ENCODE data around the gene BACH2. TPM values are rescaled to one million over a fixed set of nuclear protein-coding genes. Genes with fewer than 3 reads are reported as not detected.

BACH2 gene
- total RNA-seq, 1 donor from 2014 or later = 2.1 TPM

DNA sequence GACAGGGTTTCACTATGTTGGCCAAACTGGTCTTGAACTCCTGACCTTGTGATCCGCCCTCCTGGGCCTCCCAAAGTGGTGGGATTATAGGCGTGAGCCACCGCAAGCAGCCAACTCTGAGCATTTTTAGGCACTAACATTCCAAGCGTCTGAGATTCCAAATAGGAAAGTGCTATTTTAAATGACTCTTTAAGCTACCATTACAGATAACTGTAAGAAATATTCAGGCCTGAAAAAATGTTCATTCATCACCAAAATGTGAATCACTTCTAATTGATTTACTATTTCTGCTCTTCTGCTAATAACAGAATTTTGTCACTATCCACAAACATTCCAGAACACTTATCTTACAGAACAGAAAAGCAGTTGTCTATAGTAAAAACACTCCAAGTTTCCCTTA is 106.5 kb downstream of the BACH2 start:
- FAIRE-seq (no peak), DNase-seq (ENCODE audit: low read depth) (no peak)
- H3K27me3 ChIP-seq (ENCODE audit: control insufficient read depth, insufficient read depth, low read length) = no peaks in the 10 kb centered on the region
- no peak for TF ChIP-seq CTCF (IDR thresholded peaks at IDR 0.05; ENCODE audit: insufficient read depth, low read length, severe bottlenecking)
- H3K4me3 ChIP-seq (ENCODE audit: low read depth, low read length) = no peak overlapping the region
- H3K36me3 ChIP-seq (ENCODE audit: control insufficient read depth, insufficient read depth, low read length) = no peaks in the 10 kb centered on the region

DNA sequence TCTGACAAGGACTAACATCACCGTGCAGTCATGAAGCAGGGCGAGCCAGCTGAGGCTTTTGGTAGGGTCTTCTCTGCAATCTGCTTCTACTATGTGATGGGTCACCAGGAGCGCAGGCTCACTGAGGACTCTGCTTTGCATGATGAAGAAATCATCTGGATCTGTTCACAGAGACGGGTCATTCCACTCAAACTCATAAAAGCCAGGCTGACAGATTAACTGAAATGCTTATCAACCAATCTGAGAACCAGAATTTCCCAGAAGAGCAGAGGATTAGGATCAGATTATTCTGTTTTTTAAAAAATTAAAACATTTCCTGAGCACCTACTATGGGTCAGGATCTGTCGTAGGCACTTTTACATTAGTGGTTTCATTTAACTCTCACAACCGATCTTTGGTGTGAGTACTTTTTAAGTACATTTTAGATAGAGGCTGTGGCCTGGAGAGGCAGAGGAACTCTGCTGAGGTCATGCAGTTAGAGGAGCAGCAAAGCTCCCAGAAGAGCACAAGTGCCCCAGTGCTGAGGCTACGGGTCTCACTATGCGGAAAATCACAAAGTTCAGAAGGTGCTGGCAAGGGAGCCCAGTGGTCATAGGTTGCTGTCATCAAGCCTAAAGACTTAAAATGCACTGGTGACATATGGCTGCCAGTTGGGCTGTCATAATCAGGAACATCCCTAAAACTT is 109.1 kb downstream of the BACH2 start:
- DNase-seq (ENCODE audit: low read depth) (no peak), FAIRE-seq (no peak)
- H3K36me3 ChIP-seq (ENCODE audit: control insufficient read depth, insufficient read depth, low read length) = no peaks in the 10 kb centered on the region
- H3K27me3 ChIP-seq (ENCODE audit: control insufficient read depth, insufficient read depth, low read length) = no peaks in the 10 kb centered on the region
- no peak overlapping the region for H3K4me3 ChIP-seq (ENCODE audit: low read depth, low read length)
- TF ChIP-seq CTCF (IDR thresholded peaks at IDR 0.05; ENCODE audit: insufficient read depth, low read length, severe bottlenecking) = no peak

- Histone ChIP-seq H3K36me3 (ENCODE audit: control insufficient read depth, insufficient read depth, low read length) (no peaks in the 10 kb centered on the region), H3K4me3 (ENCODE audit: low read depth, low read length) (no peak overlapping the region), H3K27me3 (ENCODE audit: control insufficient read depth, insufficient read depth, low read length) (no peaks in the 10 kb centered on the region)
- FAIRE-seq (no peak), DNase-seq (ENCODE audit: low read depth) (peak; percentile 28)
- no peak for TF ChIP-seq CTCF (IDR thresholded peaks at IDR 0.05; ENCODE audit: insufficient read depth, low read length, severe bottlenecking)
These were observed 109.8 kb downstream of the BACH2 start for GRCh38 chr6:90186637-90187371.

DNA sequence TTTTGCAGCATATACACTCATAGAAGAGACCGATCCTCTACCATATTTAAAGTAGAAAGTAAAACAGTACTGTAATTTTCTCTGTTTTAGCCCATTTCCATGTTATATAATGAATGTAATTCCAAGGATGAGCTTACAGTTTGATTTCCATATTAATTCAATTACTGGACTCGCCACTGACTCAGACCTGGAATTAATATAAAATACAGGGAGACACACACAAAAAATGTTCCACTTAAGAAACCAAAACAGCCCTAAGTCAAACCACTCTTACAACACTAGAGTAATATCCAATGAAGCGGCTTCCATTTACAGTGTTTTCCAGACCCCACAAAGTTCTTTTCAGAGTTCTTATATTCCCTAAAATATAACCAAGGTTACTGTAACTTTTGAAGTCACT is 110.6 kb downstream of the BACH2 start:
- Histone ChIP-seq H3K36me3 (ENCODE audit: control insufficient read depth, insufficient read depth, low read length) (no peaks in the 10 kb centered on the region), H3K27me3 (ENCODE audit: control insufficient read depth, insufficient read depth, low read length) (no peaks in the 10 kb centered on the region), H3K4me3 (ENCODE audit: low read depth, low read length) (no peak overlapping the region)
- DNase-seq (ENCODE audit: low read depth) (no peak), FAIRE-seq (no peak)
- no peak for TF ChIP-seq CTCF (IDR thresholded peaks at IDR 0.05; ENCODE audit: insufficient read depth, low read length, severe bottlenecking)

DNA sequence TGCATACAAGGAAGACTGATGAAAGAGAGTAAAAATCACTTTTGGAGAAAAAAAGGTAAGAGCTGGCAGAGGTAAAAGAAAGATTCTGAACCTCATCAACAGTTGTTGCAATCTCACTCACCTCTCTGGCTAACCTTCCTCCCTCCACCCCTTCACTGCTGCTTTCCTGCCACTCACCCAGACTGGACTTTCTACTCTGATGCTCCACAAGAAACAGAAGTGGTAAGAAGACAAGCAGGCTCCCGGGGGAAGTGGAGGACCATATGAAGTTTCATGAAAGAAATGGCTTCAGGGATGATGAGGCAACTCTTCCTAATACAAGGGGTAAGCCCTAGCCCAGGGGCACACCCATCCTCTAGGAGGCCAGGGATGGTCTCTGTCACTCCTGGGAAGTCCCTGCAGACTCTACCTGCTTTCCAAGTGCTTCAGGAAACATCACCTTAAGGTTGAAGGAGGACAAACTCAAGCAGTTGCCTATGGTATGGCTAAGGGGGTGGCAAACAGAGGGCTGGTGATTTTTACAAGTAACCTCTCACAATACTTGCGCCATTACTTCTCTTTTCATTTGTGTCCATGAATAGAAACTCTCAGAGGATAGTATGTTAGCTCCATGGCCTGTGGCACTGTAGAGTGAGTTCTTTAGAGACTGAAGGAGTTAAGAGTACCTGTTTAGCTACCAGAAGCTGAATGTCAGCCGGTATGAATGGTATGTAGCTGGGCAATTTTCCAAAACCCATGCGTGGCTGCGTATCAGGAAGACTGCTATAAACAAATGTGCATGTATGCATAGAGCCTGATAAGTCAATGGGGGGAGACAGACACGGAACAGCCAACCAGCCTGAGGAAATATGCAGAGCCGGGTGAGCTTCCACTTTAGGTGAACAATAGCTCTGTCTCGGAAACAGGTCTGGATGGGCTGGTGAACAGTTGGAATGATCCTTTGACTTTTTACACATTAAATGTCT is 112.0 kb downstream of the BACH2 start:
- peak; percentile 55 for FAIRE-seq
- no peaks in the 10 kb centered on the region for H3K36me3 ChIP-seq (ENCODE audit: control insufficient read depth, insufficient read depth, low read length)
- TF ChIP-seq CTCF (IDR thresholded peaks at IDR 0.05; ENCODE audit: insufficient read depth, low read length, severe bottlenecking) = no peak
- DNase-seq (ENCODE audit: low read depth) = peak; percentile 82
- no peak overlapping the region for H3K4me3 ChIP-seq (ENCODE audit: low read depth, low read length)
- H3K27me3 ChIP-seq (ENCODE audit: control insufficient read depth, insufficient read depth, low read length) = no peaks in the 10 kb centered on the region

All from bronchial epithelial cell (primary cell).